HepG2 (cell line): ENCODE measurements around the gene PIGW. TPM values are rescaled to one million over a fixed set of nuclear protein-coding genes. Genes with fewer than 3 reads are reported as not detected.

Experiments
- CCAR2 ChIP-seq: fragments of 200-400 bp; formaldehyde crosslinking; optimal IDR thresholded peaks from 2 replicates; pipeline ENCODE3; 2018; ENCODE audit warnings: low read depth, mild to moderate bottlenecking, low read length, moderate library complexity
- DMTF1 ChIP-seq: sonication (generic); formaldehyde crosslinking; IDR thresholded peaks from 2 replicates; pipeline ENCODE4 v1.4.0; 2020; ENCODE audit warnings: mild to moderate bottlenecking, missing genetic modification reagents
- FOXJ3 ChIP-seq: sonication (generic); formaldehyde crosslinking; IDR thresholded peaks from 2 replicates; pipeline ENCODE4 v1.4.0; 2020; ENCODE audit warnings: missing genetic modification reagents, mild to moderate bottlenecking, borderline replicate concordance
- HIVEP1 ChIP-seq: sonication (generic); formaldehyde crosslinking; IDR thresholded peaks from 2 replicates; pipeline ENCODE4 v1.4.0; 2020; ENCODE audit warnings: mild to moderate bottlenecking, missing genetic modification reagents
- KLF15 ChIP-seq: sonication (generic); formaldehyde crosslinking; IDR thresholded peaks from 2 replicates; pipeline ENCODE4 v1.8.1; 2023; ENCODE audit warnings: borderline replicate concordance, mild to moderate bottlenecking, inconsistent platforms, missing genetic modification reagents, mixed read lengths
- MEIS2 ChIP-seq: sonication (generic); formaldehyde crosslinking; IDR thresholded peaks from 2 replicates; pipeline ENCODE4 v1.9.0; 2021; ENCODE audit warnings: mild to moderate bottlenecking, missing genetic modification reagents
- NFE2L1 ChIP-seq: sonication (generic); formaldehyde crosslinking; IDR thresholded peaks from 2 replicates; pipeline ENCODE4 v1.4.0; 2020; ENCODE audit warnings: missing genetic modification reagents, mild to moderate bottlenecking, borderline replicate concordance
- NFKBIZ ChIP-seq: IDR thresholded peaks from 2 replicates; pipeline ENCODE4 v1.6.1; 2018; ENCODE audit warnings: missing genetic modification reagents, missing compliant biosample characterization
- RARA ChIP-seq: IDR thresholded peaks from 2 replicates; pipeline ENCODE4 v1.6.1; 2016; ENCODE audit warnings: missing genetic modification reagents, missing compliant biosample characterization
- SMYD3 ChIP-seq: sonication (generic); formaldehyde crosslinking; IDR thresholded peaks from 2 replicates; pipeline ENCODE4 v1.8.1; 2023; ENCODE audit warnings: mild to moderate bottlenecking, missing genetic modification reagents
- SOX13 ChIP-seq, 3 experiments: fragments of 450-650 bp in 1 of 3; sonication (generic) in 1 of 3; formaldehyde crosslinking in 1 of 3; IDR thresholded peaks in 2 of 3; conservative IDR thresholded peaks in 1 of 3; 2 replicates each; pipeline versions ENCODE4 v1.5.0 to v1.6.1; 2016 to 2020; ENCODE audit warnings: antibody characterized with exemption in 1 of 3, mild to moderate bottlenecking in 1 of 3, missing compliant biosample characterization in 1 of 3, missing genetic modification reagents in 1 of 3, moderate library complexity in 1 of 3
- SOX6 ChIP-seq, 2 experiments: fragments of 450-650 bp in 1 of 2; sonication (generic) in 1 of 2; formaldehyde crosslinking in 1 of 2; IDR thresholded peaks; 2 replicates each; pipeline versions ENCODE4 v1.4.0 to v1.6.1; 2017 to 2020; ENCODE audit warnings: antibody characterized with exemption in 1 of 2, mild to moderate bottlenecking in 1 of 2, missing genetic modification reagents in 1 of 2
- TEAD3 ChIP-seq: optimal IDR thresholded peaks from 2 replicates; pipeline ENCODE3; 2016; ENCODE audit warnings: borderline replicate concordance
- TSC22D2 ChIP-seq: sonication (generic); formaldehyde crosslinking; IDR thresholded peaks from 2 replicates; pipeline ENCODE4 v1.5.1; 2020; ENCODE audit warnings: missing genetic modification reagents, mild to moderate bottlenecking, borderline replicate concordance
- ZIK1 ChIP-seq: sonication (generic); formaldehyde crosslinking; IDR thresholded peaks from 2 replicates; pipeline ENCODE4 v1.5.0; 2020; ENCODE audit warnings: mild to moderate bottlenecking, low read depth, missing genetic modification reagents, borderline replicate concordance
- ZNF121 ChIP-seq: sonication (generic); formaldehyde crosslinking; IDR thresholded peaks from 2 replicates; pipeline ENCODE4 v1.5.0; 2020; ENCODE audit warnings: mild to moderate bottlenecking, missing genetic modification reagents
- ZNF264 ChIP-seq: sonication (generic); formaldehyde crosslinking; IDR thresholded peaks from 2 replicates; pipeline ENCODE4 v1.4.0; 2020; ENCODE audit warnings: missing genetic modification reagents
- ZNF281 ChIP-seq: sonication (generic); formaldehyde crosslinking; IDR thresholded peaks from 2 replicates; pipeline ENCODE4 v1.4.0; 2020; ENCODE audit warnings: missing genetic modification reagents, borderline replicate concordance
- ZNF331 ChIP-seq: sonication (generic); formaldehyde crosslinking; IDR thresholded peaks from 2 replicates; pipeline ENCODE4 v1.4.0; 2020; ENCODE audit warnings: missing genetic modification reagents
- ZNF501 ChIP-seq: sonication (generic); formaldehyde crosslinking; IDR thresholded peaks from 2 replicates; pipeline ENCODE4 v1.5.1; 2020; ENCODE audit warnings: mild to moderate bottlenecking, moderate library complexity, missing genetic modification reagents
- ZNF678 ChIP-seq: sonication (generic); formaldehyde crosslinking; IDR thresholded peaks from 2 replicates; pipeline ENCODE4 v1.4.0; 2020; ENCODE audit warnings: mild to moderate bottlenecking, missing genetic modification reagents
- ZNF776 ChIP-seq: sonication (generic); formaldehyde crosslinking; IDR thresholded peaks from 2 replicates; pipeline ENCODE4 v1.4.0; 2020; ENCODE audit warnings: mild to moderate bottlenecking, missing genetic modification reagents
- ZNF891 ChIP-seq: sonication (generic); formaldehyde crosslinking; IDR thresholded peaks from 2 replicates; pipeline ENCODE4 v1.5.0; 2020; ENCODE audit warnings: mild to moderate bottlenecking, missing genetic modification reagents
- ZSCAN9 ChIP-seq: IDR thresholded peaks from 2 replicates; pipeline ENCODE4 v1.6.1; 2016; ENCODE audit warnings: borderline replicate concordance
- polyA plus RNA-seq, 8 experiments: library from polyadenylated mRNA; depleted of rRNA in 3 of 8; stranded (reverse) in 7 of 8; unstranded in 1 of 8; fragments of >200 nt; fragmentation: Illumina TruSeq in 4 of 8; extraction: Trizol in 4 of 8; gene quantifications; 2 replicates each; pipeline versions ENCODE4 v1.2.1 to v1.2.3, GENCODE V29; 2011 to 2016; ENCODE audit warnings: low read depth in 4 of 8, missing spikeins in 1 of 8, mixed read lengths in 1 of 8; ENCODE audit not compliant: insufficient read depth in 1 of 8
- total RNA-seq, 5 experiments: library from RNA; depleted of rRNA; stranded (reverse); fragments of >200 nt; fragmentation: Illumina TruSeq; extraction: Trizol; gene quantifications; 2 replicates each; pipeline ENCODE4 v1.2.3, GENCODE V29; 2016; ENCODE audit warnings: low read depth in 1 of 5

PIGW gene
- total and polyA plus RNA-seq, 2 of the 13 experiments (the other 11 are each of a cell fraction or from before 2014, with no cell fraction given) = 9.0 to 24.0 TPM

DNA sequence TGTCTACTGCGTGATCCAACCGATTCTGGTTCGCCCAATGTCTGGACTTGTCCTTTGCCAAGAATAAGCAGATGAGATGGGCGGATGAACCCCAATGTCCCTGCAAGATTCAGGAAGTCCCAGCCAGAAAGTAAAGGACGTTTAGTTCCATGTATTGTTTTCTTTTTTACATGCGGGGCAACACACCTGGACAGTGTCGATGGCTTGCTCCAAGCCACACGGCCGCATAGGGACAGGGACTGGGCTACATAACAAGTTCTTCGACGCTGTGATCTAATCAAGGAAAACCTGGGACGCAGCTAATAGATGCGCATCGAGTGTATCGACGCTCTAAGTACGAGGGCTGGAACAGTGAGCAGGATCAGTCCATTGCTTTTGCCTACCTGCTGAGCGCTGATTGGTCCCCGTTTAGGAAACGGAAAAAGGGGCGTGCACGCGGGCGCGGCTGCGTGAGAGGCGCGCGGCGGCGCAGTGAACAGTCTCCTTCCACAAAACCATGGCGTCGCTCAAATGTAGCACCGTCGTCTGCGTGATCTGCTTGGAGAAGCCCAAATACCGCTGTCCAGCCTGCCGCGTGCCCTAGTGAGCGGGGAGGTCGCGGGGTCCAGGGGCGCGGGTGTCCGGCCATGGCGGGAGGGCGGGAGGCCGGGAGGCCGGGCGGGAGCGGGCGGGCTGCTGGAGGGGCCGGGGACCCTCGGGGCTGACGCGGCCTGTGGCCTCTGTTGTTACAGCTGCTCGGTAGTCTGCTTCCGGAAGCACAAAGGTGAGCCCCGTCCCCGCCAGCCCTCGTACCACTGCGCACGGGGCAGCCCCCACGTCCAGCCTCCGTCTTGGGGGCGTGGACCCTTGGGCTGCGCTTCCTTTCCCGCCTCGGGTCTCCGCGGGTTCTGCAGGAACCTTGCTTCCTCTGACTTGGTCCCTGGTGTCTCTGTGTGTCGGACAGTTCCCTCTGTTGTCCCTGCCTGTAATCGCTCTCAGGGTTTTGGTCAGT is 48.3 kb upstream of the PIGW start, which contains the start of gene ZNHIT3 (continued):
- TF ChIP-seq TEAD3 = no peak
- TF ChIP-seq FOXJ3 = no peak
- TF ChIP-seq TSC22D2 (CRISPR knock-in tag) = peak; percentile 82; the same call in 1 of the 2 replicates
- TF ChIP-seq ZNF501 (CRISPR knock-in tag) = peak; percentile 56; the same call in 1 of the 2 replicates
- 0 out of 2 replicates have a peak, but pooled peaks have one; percentile 70 for TF ChIP-seq ZIK1 (CRISPR knock-in tag)
- no peak for TF ChIP-seq DMTF1 (CRISPR knock-in tag)
- no peak for TF ChIP-seq SOX13 (IDR thresholded peaks at IDR 0.05)
- peak in 1 of 2 experiments; percentile 35; a peak in 2 of 4 replicates for TF ChIP-seq SOX13 (CRISPR knock-in tag; conservative IDR thresholded peaks at IDR 0.05 in 1 of 2, IDR thresholded peaks at IDR 0.05 in 1 of 2)
- TF ChIP-seq ZNF281 (CRISPR knock-in tag) = 0 out of 2 replicates have a peak, but pooled peaks have one; percentile 25
- TF ChIP-seq KLF15 (CRISPR knock-in tag) = no peak
- TF ChIP-seq SOX6 (IDR thresholded peaks at IDR 0.05) = no peak
- TF ChIP-seq SOX6 (CRISPR knock-in tag; IDR thresholded peaks at IDR 0.05) = peak; percentile 40; the same call in 1 of the 2 replicates
- TF ChIP-seq ZNF121 (CRISPR knock-in tag) = no peak
- peak; percentile 80; the same call in 1 of the 2 replicates for TF ChIP-seq ZSCAN9
- peak; percentile 77 for TF ChIP-seq ZNF776 (CRISPR knock-in tag)
- no peak for TF ChIP-seq ZNF264 (CRISPR knock-in tag)
- TF ChIP-seq HIVEP1 = peak; percentile 27; the same call in 1 of the 2 replicates
- TF ChIP-seq MEIS2 (CRISPR knock-in tag) = no peak; the same call in 1 of the 2 replicates
- peak; percentile 73 for TF ChIP-seq ZNF331 (CRISPR knock-in tag)
- TF ChIP-seq RARA (CRISPR knock-in tag) = no peak
- TF ChIP-seq CCAR2 = no peak
- TF ChIP-seq SMYD3 (CRISPR knock-in tag) = no peak
- TF ChIP-seq ZNF678 (CRISPR knock-in tag) = 0 out of 2 replicates have a peak, but pooled peaks have one; percentile 10
- TF ChIP-seq NFE2L1 (CRISPR knock-in tag) = no peak
- no peak; the same call in 1 of the 2 replicates for TF ChIP-seq ZNF891
- TF ChIP-seq NFKBIZ (CRISPR knock-in tag) = peak; percentile 38; the same call in 1 of the 2 replicates
